DMS 273 (cell line): ENCODE data around the gene LMTK3.

Experiments used
- DNase-seq: peaks from one replicate; lab custom pipeline; 2025; ENCODE audit not compliant: unreplicated experiment; lab: John Stamatoyannopoulos, UW

Gene LMTK3

GRCh38 chr19:48475369-48476068 lies 36.1 kb downstream of the LMTK3 start:
- no peak for DNase-seq

GRCh38 chr19:48474084-48474592 lies 37.5 kb downstream of the LMTK3 start:
- DNase-seq = no peak

- no peak for DNase-seq
Measured at GRCh38 chr19:48473161-48473966, 38.3 kb downstream of the LMTK3 start.

- no peak for DNase-seq
Measured at GRCh38 chr19:48471836-48472235, 39.8 kb downstream of the LMTK3 start.

- DNase-seq = no peak
Measured at GRCh38 chr19:48470856-48471255, 40.8 kb downstream of the LMTK3 start.

GRCh38 chr19:48469934-48470680 lies 41.5 kb downstream of the LMTK3 start:
- no peak for DNase-seq

GRCh38 chr19:48469289-48469881 lies 42.2 kb downstream of the LMTK3 start, which contains the start of gene CYTH2:
CYTH2 (plus strand) TSS chr19:48469369; CDS start chr19:48469508, 139 bp downstream.
- DNase-seq = peak; percentile 90

- peak; percentile 100 for DNase-seq
Measured at GRCh38 chr19:48468772-48469288, 42.8 kb downstream of the LMTK3 start.

- no peak for DNase-seq
Measured at GRCh38 chr19:48466561-48467325, 44.9 kb downstream of the LMTK3 start.

- no peak for DNase-seq
Measured at GRCh38 chr19:48465215-48465614, 46.4 kb downstream of the LMTK3 start.

GRCh38 chr19:48461982-48462655 lies 49.5 kb downstream of the LMTK3 start:
- peak; percentile 44 for DNase-seq

GRCh38 chr19:48461651-48461981 lies 50.0 kb downstream of the LMTK3 start:
- DNase-seq = no peak

GRCh38 chr19:48458016-48458415 lies 53.6 kb downstream of the LMTK3 start:
- DNase-seq = no peak

GRCh38 chr19:48456864-48457263 lies 54.8 kb downstream of the LMTK3 start:
- DNase-seq = no peak

- no peak for DNase-seq
Measured at GRCh38 chr19:48455908-48456562, 55.6 kb downstream of the LMTK3 start.

- DNase-seq = no peak
Measured at GRCh38 chr19:48455171-48455907, 56.3 kb downstream of the LMTK3 start, which contains the start of gene KCNJ14. KCNJ14 (plus strand) TSS chr19:48455574; CDS start chr19:48461725, 6,151 bp downstream.

GRCh38 chr19:48454150-48454730 lies 57.4 kb downstream of the LMTK3 start:
- no peak for DNase-seq
